Natural killer cell (primary cell): ENCODE results near the gene ACO2. TPM values are rescaled to one million over a fixed set of nuclear protein-coding genes. Genes with fewer than 3 reads are reported as not detected.

ENCODE experiments used
- ATAC-seq, 3 donors: fragments of 150-1000 bp in 2 of 3; fragments of 200-7000 bp in 1 of 3; cut with Tn5 transposase; 1 replicate in 1 of 3; 2 replicates in 2 of 3; pipeline ENCODE4 v1.10.0; 2021; ENCODE audit warnings: mild to moderate bottlenecking in 2 of 3, moderate library complexity in 2 of 3
- DNase-seq, 2 donors: peaks; one replicate each; pipeline versions ENCODE4 v3.0.0 to v3.0.0-alpha.2; 2013 to 2021; ENCODE audit warnings: mixed read lengths in 1 of 2
- H3K27ac ChIP-seq: one replicate; pipeline ENCODE4 v1.5.1; 2013; ENCODE audit warnings: mild to moderate bottlenecking, low read length
- H3K27me3 ChIP-seq: one replicate; pipeline ENCODE4 v1.6.1; 2013; ENCODE audit warnings: low read length; ENCODE audit not compliant: control insufficient read depth, insufficient read depth
- H3K36me3 ChIP-seq: one replicate; pipeline ENCODE4 v1.6.1; 2013; ENCODE audit warnings: low read length; ENCODE audit not compliant: control insufficient read depth, insufficient read depth
- H3K4me1 ChIP-seq: one replicate; pipeline ENCODE4 v1.6.1; 2013; ENCODE audit warnings: low read length; ENCODE audit not compliant: control insufficient read depth, insufficient read depth
- H3K4me3 ChIP-seq: one replicate; pipeline ENCODE4 v1.5.1; 2013; ENCODE audit warnings: low read length
- H3K9me3 ChIP-seq: one replicate; pipeline ENCODE4 v1.6.1; 2013; ENCODE audit warnings: low read length; ENCODE audit not compliant: control insufficient read depth, insufficient read depth
- H3K27ac Mint-ChIP-seq, 2 donors: one replicate each; pipeline ENCODE4 v1.8.0; 2022; ENCODE audit warnings: mild to moderate bottlenecking in 2 of 2, mixed read lengths in 2 of 2, moderate library complexity in 1 of 2
- H3K27me3 Mint-ChIP-seq, 2 donors: one replicate each; pipeline ENCODE4 v1.8.0; 2022; ENCODE audit warnings: low read depth in 2 of 2, mixed read lengths in 2 of 2
- H3K36me3 Mint-ChIP-seq: one replicate; pipeline ENCODE4 v1.8.0; 2022; ENCODE audit warnings: mixed read lengths
- H3K4me1 Mint-ChIP-seq, 2 donors: one replicate each; pipeline ENCODE4 v1.8.0; 2022; ENCODE audit warnings: mixed read lengths in 2 of 2
- H3K4me3 Mint-ChIP-seq: one replicate; pipeline ENCODE4 v1.8.0; 2022; ENCODE audit warnings: mild to moderate bottlenecking, moderate library complexity, mixed read lengths
- H3K9me3 Mint-ChIP-seq, 2 donors: one replicate each; pipeline ENCODE4 v1.8.0; 2022; ENCODE audit warnings: mixed read lengths in 2 of 2
- WGBS: methylation state at CpG from one replicate; pipeline ENCODE4 v1.1.7; 2013; ENCODE audit warnings: missing lambda C conversion rate; ENCODE audit not compliant: insufficient coverage; 5-methylcytosine and 5-hydroxymethylcytosine counted together
- intact Hi-C: fragments of 100-400 bp; cut with micrococcal nuclease; formaldehyde crosslinking; loops from one replicate; pipeline ENCODE4 v1.14.2; 2022
- total RNA-seq, 4 donors: library from RNA; stranded (reverse); fragments of 120-200 nt in 1 of 4; gene quantifications; one replicate each; pipeline versions ENCODE4 v1.2.3 to v1.2.4, GENCODE V29; 2013 to 2022
- TF ChIP-seq, protein P1 (sequence below): fragments of 200-600 bp; IDR thresholded peaks from one replicate; pipeline ENCODE4 v1.8.0; 2022; ENCODE audit warnings: antibody characterized with exemption

ACO2 gene
- total RNA-seq, 3 donors from 2014 or later (not counting 1 experiment from before 2014, with no cell fraction given), result 77.9 to 99.8 (median 89.5) TPM

- no peaks in the 10 kb centered on the region for H3K9me3 Mint-ChIP-seq
- intact Hi-C loops, result loop anchor here (2.0 kb wide), 1 partner anchor 41 kb away; no protein-coding TSS in a partner anchor
- no peaks in the 10 kb centered on the region for H3K36me3 Mint-ChIP-seq
- ATAC-seq (no peak), DNase-seq (peak in 1 of 2 donors; percentile 39)
- WGBS, result under 1% methylated on average over 33 of the region's 34 CpGs
- Histone ChIP-seq H3K27me3 (no peaks in the 10 kb centered on the region), H3K27ac (peak overlapping the region; percentile 100), H3K4me1 (peaks cover 31% of the 10 kb centered on the region), H3K4me3 (peak overlapping the region; percentile 91), H3K36me3 (no peaks in the 10 kb centered on the region), H3K9me3 (no peaks in the 10 kb centered on the region)
- H3K4me1 Mint-ChIP-seq, result peaks cover 35 to 54% of the 10 kb centered on the region in 2 donors
- peak overlapping the region; percentile 93 for H3K4me3 Mint-ChIP-seq
- H3K27me3 Mint-ChIP-seq, result no peaks in the 10 kb centered on the region
- peak overlapping the region; percentile 93 to 99 for H3K27ac Mint-ChIP-seq
- TF ChIP-seq, protein P1, sequence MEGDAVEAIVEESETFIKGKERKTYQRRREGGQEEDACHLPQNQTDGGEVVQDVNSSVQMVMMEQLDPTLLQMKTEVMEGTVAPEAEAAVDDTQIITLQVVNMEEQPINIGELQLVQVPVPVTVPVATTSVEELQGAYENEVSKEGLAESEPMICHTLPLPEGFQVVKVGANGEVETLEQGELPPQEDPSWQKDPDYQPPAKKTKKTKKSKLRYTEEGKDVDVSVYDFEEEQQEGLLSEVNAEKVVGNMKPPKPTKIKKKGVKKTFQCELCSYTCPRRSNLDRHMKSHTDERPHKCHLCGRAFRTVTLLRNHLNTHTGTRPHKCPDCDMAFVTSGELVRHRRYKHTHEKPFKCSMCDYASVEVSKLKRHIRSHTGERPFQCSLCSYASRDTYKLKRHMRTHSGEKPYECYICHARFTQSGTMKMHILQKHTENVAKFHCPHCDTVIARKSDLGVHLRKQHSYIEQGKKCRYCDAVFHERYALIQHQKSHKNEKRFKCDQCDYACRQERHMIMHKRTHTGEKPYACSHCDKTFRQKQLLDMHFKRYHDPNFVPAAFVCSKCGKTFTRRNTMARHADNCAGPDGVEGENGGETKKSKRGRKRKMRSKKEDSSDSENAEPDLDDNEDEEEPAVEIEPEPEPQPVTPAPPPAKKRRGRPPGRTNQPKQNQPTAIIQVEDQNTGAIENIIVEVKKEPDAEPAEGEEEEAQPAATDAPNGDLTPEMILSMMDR, result no peak
These were observed 22.8 kb upstream of the ACO2 start for GRCh38 chr22:41446057-41446501.

- H3K27ac Mint-ChIP-seq, result peak within 1 kb of the TSS; percentile 93 to 99
- H3K4me1 Mint-ChIP-seq, result peaks cover 35 to 54% of the 10 kb centered on the region in 2 donors
- Histone ChIP-seq H3K9me3 (no peaks in the 10 kb centered on the region), H3K36me3 (no peaks in the 10 kb centered on the region), H3K27ac (peak within 1 kb of the TSS; percentile 100), H3K27me3 (no peaks in the 10 kb centered on the region), H3K4me1 (peaks cover 31% of the 10 kb centered on the region), H3K4me3 (peak within 1 kb of the TSS; percentile 91)
- no peaks in the 10 kb centered on the region for H3K27me3 Mint-ChIP-seq
- WGBS, result under 1% methylated on average over 85 of the region's 85 CpGs
- ATAC-seq (peak; percentile 71 to 91 (median 75)), DNase-seq (peak; percentile 94 to 98)
- peak within 1 kb of the TSS; percentile 93 for H3K4me3 Mint-ChIP-seq
- TF ChIP-seq, protein P1, result no peak
- no peaks in the 10 kb centered on the region for H3K36me3 Mint-ChIP-seq
- intact Hi-C loops, result loop anchor here (2.0 kb wide), 1 partner anchor 42 kb away; no protein-coding TSS in a partner anchor
- no peaks in the 10 kb centered on the region for H3K9me3 Mint-ChIP-seq
These were observed 22.1 kb upstream of the ACO2 start, which contains the start of gene TOB2 for GRCh38 chr22:41446639-41447434. TSS of gene TOB2 (minus strand) at chr22:41446801. CDS start at chr22:41437345, 9,456 bp downstream.

DNA sequence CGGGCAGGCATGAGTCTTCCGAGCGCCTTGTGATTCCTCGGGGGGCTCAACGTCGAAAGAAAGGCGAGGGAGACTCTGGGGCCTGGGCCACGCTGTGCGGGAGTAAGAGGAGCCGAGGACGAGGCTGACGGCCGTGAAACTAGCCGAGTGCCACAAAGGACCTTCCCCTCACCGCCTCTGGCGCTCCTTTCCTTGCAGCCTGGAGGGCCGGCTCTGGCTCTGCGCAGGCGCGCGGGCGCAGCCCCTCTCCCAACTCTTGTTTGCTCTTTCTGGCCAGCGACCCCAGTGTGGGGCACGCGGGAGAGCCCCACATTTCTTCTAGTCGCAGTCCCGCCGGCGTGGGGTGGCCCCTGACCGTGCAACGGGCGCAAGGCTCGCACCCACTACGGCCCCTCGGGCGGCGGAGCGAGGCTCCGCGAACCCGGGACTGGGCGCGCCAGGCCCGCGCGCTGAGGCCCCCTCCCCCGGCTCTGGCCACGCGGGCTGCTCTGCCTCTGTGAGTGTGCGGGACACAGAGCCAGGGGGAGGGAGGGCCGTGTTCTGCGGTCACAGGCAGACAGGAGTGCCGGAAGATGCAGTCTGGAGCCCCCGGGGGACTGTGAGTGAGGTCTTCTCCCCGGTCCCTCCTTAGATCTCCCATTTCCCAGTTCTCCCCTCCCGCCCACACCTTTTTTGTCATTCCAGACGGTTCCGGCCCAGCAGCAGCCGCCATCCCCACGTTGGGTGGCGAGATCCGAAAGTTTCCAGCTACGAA is 21.3 kb upstream of the ACO2 start:
- peak overlapping the region; percentile 91 for H3K4me3 ChIP-seq
- H3K36me3 ChIP-seq, result no peaks in the 10 kb centered on the region
- no peaks in the 10 kb centered on the region for H3K9me3 ChIP-seq
- ATAC-seq, result peak in 1 of 3 donors; percentile 5
- Mint-ChIP-seq H3K27me3 (no peaks in the 10 kb centered on the region), H3K4me3 (peak overlapping the region; percentile 93), H3K4me1 (peaks cover 30 to 48% of the 10 kb centered on the region in 2 donors), H3K36me3 (no peaks in the 10 kb centered on the region), H3K27ac (peak overlapping the region; percentile 93 to 99), H3K9me3 (no peaks in the 10 kb centered on the region)
- peak; percentile 49 to 76 for DNase-seq
- intact Hi-C loops, result loop anchor here (1.0 to 2.0 kb wide), 2 partner anchors 22 to 43 kb away; partner anchors contain the start of gene ACO2
- H3K27me3 ChIP-seq, result no peaks in the 10 kb centered on the region
- under 1% methylated on average over 61 of the region's 63 CpGs for WGBS
- TF ChIP-seq, protein P1, result no peak
- peak overlapping the region; percentile 100 for H3K27ac ChIP-seq
- peaks cover 31% of the 10 kb centered on the region for H3K4me1 ChIP-seq
